ENCODE data around the gene C9orf78. TPM values are rescaled to one million over a fixed set of nuclear protein-coding genes. Genes with fewer than 3 reads are reported as not detected.

Gene C9orf78
- total and polyA plus RNA-seq, 7 donors = 55.7 to 172 (median 67.1) TPM

DNA sequence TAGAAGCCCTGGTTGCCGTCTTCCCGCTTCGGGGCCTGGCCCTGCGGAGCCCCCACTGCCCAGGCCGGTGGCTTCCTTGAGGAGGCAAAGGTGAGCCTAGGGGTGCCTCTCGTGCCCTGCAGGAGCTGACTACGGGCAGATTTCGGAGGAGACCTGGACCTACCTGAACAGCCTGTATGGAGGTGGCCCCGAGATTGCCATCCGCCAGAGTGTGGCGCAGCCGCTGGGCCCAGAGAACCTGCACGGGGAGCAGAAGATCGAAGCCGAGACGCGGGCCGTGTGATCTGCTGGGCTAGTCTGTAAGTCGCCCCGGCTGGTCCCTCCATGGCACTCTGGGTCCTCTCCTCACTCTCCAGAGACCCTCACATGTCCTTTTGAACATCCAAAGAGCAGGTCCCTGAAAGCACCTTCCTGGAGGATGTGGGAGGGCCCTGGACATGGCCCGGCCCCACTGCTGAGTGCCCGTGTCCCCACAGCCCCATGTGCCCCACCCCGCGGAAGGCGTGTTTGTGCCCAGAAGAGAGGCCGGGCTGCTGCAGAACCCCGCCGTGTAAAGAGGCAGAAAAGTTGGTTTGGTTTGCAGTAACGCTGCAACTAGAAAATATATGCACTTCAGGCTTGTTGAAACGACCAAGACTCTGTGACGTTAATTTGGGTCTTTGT is 45.0 kb upstream of the C9orf78 start:
- WGBS, 2 donors = 94 to 95% methylated on average over 31 of the region's 31 CpGs
- no peaks in the 10 kb centered on the region for H3K27me3 ChIP-seq
- H3K4me1 ChIP-seq = peaks cover 0 to 39% (median 32%) of the 10 kb centered on the region in 4 donors
- H3K9me3 ChIP-seq = no peaks in the 10 kb centered on the region
- DNase-seq = no peak
- no peak for TF ChIP-seq POLR2AphosphoS5 (IDR thresholded peaks at IDR 0.05)
- TF ChIP-seq, protein P1, sequence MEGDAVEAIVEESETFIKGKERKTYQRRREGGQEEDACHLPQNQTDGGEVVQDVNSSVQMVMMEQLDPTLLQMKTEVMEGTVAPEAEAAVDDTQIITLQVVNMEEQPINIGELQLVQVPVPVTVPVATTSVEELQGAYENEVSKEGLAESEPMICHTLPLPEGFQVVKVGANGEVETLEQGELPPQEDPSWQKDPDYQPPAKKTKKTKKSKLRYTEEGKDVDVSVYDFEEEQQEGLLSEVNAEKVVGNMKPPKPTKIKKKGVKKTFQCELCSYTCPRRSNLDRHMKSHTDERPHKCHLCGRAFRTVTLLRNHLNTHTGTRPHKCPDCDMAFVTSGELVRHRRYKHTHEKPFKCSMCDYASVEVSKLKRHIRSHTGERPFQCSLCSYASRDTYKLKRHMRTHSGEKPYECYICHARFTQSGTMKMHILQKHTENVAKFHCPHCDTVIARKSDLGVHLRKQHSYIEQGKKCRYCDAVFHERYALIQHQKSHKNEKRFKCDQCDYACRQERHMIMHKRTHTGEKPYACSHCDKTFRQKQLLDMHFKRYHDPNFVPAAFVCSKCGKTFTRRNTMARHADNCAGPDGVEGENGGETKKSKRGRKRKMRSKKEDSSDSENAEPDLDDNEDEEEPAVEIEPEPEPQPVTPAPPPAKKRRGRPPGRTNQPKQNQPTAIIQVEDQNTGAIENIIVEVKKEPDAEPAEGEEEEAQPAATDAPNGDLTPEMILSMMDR (IDR thresholded peaks at IDR 0.05) = no peak
- no peak for TF ChIP-seq POLR2A (IDR thresholded peaks at IDR 0.05)
- TF ChIP-seq EP300 (IDR thresholded peaks at IDR 0.05) = no peak
- peak overlapping the region; percentile 18 to 61 (median 42) for H3K27ac ChIP-seq
- H3K36me3 ChIP-seq = peaks cover 0 to 37% (median 17%) of the 10 kb centered on the region in 4 donors
- intact Hi-C loops (cut with DNase I) = loop anchor here (5.0 to 10.0 kb wide), 2 partner anchors 357 to 455 kb away; no protein-coding TSS in a partner anchor
- no peak overlapping the region for H3K4me3 ChIP-seq

DNA sequence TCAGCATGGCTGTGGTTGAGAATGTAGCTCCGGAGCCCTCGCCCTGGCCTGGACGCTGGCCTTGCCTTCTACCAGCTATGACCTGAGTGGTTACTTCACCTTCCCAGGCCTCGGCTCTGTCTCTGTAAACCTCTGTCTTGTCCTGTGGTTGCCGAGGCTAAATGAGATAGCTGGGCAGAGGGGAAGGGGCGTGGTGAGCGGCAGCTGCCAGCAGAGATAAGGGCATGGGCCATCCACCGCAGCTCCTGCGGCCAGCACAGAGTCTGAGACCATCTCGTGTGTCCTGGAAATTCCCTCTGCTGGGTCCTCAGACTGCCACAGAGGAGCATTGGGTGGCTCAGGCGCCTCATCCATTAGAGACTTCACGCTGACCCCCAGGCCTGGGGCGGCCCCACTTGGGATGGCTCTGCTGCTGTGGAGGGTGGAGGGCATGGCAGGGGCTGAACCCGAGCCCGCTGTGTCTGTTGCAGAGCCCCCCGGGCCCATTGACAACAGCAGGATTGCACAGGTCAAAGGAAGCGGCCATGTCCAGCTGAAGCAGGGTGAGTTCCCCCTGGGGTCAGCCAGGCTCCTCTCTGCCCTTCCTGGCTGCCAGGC is 44.1 kb upstream of the C9orf78 start:
- DNase-seq = no peak
- Histone ChIP-seq H3K4me1 (peaks cover 0 to 30% (median 24%) of the 10 kb centered on the region in 4 donors), H3K36me3 (peaks cover 0 to 46% (median 26%) of the 10 kb centered on the region in 4 donors), H3K27me3 (no peaks in the 10 kb centered on the region), H3K9me3 (no peaks in the 10 kb centered on the region), H3K27ac (no peak overlapping the region), H3K4me3 (no peak overlapping the region)
- no peak for TF ChIP-seq POLR2AphosphoS5 (IDR thresholded peaks at IDR 0.05)
- TF ChIP-seq, protein P1 (IDR thresholded peaks at IDR 0.05) = no peak
- TF ChIP-seq EP300 (IDR thresholded peaks at IDR 0.05) = no peak
- no peak for TF ChIP-seq POLR2A (IDR thresholded peaks at IDR 0.05)
- intact Hi-C loops (cut with DNase I) = no loop called here
- 85 to 89% methylated on average over 17 of the region's 17 CpGs for WGBS, 2 donors

DNA sequence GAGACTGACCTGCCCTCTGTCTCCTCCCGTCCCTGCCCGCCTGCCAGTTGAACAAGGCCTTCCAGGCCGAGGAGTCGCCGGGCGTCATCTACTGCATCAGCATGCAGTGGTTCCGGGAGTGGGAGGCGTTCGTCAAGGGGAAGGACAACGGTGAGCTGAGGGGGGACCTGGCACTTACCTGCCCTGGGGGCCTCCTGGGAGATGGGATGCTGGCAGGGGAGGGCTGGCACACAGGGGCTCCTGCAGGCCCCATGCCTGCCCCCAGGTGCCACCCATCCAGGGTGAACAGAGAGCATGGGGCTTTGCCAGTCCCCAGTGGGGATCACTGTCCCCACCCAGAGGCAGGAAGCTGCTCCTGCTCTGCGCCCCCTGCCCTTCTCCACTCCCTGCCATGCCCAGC is 43.2 kb upstream of the C9orf78 start:
- intact Hi-C loops (cut with DNase I) = no loop called here
- Histone ChIP-seq H3K27me3 (no peaks in the 10 kb centered on the region), H3K36me3 (peaks cover 0 to 52% (median 30%) of the 10 kb centered on the region in 4 donors), H3K4me3 (no peak overlapping the region), H3K4me1 (peaks cover 0 to 24% (median 18%) of the 10 kb centered on the region in 4 donors), H3K27ac (no peak overlapping the region), H3K9me3 (no peaks in the 10 kb centered on the region)
- DNase-seq = no peak
- TF ChIP-seq, protein P1 (IDR thresholded peaks at IDR 0.05) = no peak
- TF ChIP-seq POLR2AphosphoS5 (IDR thresholded peaks at IDR 0.05) (no peak), EP300 (IDR thresholded peaks at IDR 0.05) (no peak), POLR2A (IDR thresholded peaks at IDR 0.05) (no peak)
- WGBS, 2 donors = 93 to 95% methylated on average over 11 of the region's 11 CpGs

DNA sequence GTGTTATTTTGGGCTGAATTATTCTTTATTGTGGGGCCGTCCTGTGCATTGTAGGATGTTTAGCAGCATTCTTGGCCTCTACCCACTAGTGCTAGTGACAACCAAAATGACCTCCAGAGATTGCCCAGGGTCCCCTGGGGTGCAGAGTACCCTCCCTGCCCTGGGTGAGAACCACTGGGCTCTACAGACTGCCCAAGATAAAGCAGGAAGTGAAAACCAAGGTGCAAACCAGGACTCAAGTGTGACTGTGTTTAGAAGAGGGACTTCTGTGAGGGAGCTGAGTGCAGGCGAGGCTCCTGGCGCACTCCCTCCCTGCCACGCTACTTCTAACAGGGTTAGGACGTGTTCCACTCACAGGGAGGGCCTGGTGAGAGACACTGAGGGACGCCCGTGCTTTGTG is 41.7 kb upstream of the C9orf78 start:
- H3K9me3 ChIP-seq = no peaks in the 10 kb centered on the region
- DNase-seq = no peak
- no peak overlapping the region for H3K4me3 ChIP-seq
- TF ChIP-seq, protein P1 (IDR thresholded peaks at IDR 0.05) = no peak
- TF ChIP-seq EP300 (IDR thresholded peaks at IDR 0.05) = no peak
- no peak for TF ChIP-seq POLR2AphosphoS5 (IDR thresholded peaks at IDR 0.05)
- TF ChIP-seq POLR2A (IDR thresholded peaks at IDR 0.05) = no peak
- WGBS, 2 donors = 90% methylated on average over 7 of the region's 7 CpGs
- intact Hi-C loops (cut with DNase I) = no loop called here
- H3K36me3 ChIP-seq = peaks cover 0 to 52% (median 30%) of the 10 kb centered on the region in 4 donors
- no peaks in the 10 kb centered on the region for H3K27me3 ChIP-seq
- H3K27ac ChIP-seq = no peak overlapping the region
- H3K4me1 ChIP-seq = peaks cover 0 to 22% (median 18%) of the 10 kb centered on the region in 4 donors

Data from sigmoid colon (tissue), 7 donors.